Erythroblast (primary cell): ENCODE measurements around the gene AK8.

Experiments used
- GATA1 ChIP-seq: IDR thresholded peaks from 2 replicates; pipeline ENCODE4 v1.6.1; 2011; ENCODE audit warnings: low read depth, mild to moderate bottlenecking, control low read depth, low read length, moderate library complexity
- POLR2A ChIP-seq: IDR thresholded peaks from 2 replicates; pipeline ENCODE4 v1.6.1; 2011; ENCODE audit warnings: mild to moderate bottlenecking, low read length

DNA sequence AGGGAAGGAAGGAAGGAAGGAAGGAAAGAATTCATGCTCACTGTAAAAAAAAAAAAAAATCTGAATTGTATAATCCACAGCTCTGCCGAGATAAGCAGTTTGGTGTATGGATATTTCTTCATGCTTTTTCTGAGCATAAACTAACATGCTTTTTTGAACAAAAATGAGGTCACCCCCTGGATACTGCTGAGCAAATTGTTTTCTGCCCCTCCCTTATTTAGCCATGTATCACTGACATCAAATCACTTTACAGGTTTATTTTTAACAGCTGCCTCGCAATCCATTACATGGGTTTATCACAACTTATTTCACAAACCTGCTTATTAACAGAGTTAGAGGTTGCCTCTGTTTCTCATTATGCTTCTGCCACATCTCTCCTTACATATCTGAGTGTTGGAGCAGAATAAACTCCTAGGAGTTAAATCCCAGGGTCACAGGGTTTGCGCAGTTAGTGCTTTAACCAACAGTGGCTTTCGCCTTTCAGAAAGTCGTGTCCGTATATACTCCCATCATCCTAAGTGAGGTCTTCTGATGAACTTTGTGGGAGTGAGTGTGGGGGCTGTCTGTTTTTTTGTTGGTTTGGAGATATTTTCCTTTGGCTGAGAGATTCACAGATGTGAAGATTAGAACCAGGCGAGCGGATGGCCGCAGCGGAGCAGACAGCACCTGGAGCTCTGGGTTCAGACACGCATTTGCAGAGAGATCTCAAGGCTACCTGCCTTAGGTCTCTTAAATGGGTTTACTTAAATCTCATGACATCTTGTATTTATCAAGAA lies 57.7 kb downstream of the AK8 start:
- no peak for TF ChIP-seq POLR2A
- no peak for TF ChIP-seq GATA1
